ENCODE results near the gene CYTL1.

- TF ChIP-seq FOXP4 (CRISPR knock-in tag; IDR thresholded peaks at IDR 0.05) (no peak), IRF1 (CRISPR knock-in tag; IDR thresholded peaks at IDR 0.05) (no peak), CBFB (CRISPR knock-in tag; IDR thresholded peaks at IDR 0.05; ENCODE audit: low read depth) (no peak), EMX1 (CRISPR knock-in tag; IDR thresholded peaks at IDR 0.05) (no peak), CREB1 (CRISPR knock-in tag; IDR thresholded peaks at IDR 0.05) (no peak), PRRX2 (CRISPR knock-in tag; IDR thresholded peaks at IDR 0.05) (no peak)
- TF ChIP-seq, protein P1, sequence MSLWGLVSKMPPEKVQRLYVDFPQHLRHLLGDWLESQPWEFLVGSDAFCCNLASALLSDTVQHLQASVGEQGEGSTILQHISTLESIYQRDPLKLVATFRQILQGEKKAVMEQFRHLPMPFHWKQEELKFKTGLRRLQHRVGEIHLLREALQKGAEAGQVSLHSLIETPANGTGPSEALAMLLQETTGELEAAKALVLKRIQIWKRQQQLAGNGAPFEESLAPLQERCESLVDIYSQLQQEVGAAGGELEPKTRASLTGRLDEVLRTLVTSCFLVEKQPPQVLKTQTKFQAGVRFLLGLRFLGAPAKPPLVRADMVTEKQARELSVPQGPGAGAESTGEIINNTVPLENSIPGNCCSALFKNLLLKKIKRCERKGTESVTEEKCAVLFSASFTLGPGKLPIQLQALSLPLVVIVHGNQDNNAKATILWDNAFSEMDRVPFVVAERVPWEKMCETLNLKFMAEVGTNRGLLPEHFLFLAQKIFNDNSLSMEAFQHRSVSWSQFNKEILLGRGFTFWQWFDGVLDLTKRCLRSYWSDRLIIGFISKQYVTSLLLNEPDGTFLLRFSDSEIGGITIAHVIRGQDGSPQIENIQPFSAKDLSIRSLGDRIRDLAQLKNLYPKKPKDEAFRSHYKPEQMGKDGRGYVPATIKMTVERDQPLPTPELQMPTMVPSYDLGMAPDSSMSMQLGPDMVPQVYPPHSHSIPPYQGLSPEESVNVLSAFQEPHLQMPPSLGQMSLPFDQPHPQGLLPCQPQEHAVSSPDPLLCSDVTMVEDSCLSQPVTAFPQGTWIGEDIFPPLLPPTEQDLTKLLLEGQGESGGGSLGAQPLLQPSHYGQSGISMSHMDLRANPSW (CRISPR knock-in tag; conservative IDR thresholded peaks at IDR 0.05; ENCODE audit: low read depth), result no peak
- TF ChIP-seq, protein P2, sequence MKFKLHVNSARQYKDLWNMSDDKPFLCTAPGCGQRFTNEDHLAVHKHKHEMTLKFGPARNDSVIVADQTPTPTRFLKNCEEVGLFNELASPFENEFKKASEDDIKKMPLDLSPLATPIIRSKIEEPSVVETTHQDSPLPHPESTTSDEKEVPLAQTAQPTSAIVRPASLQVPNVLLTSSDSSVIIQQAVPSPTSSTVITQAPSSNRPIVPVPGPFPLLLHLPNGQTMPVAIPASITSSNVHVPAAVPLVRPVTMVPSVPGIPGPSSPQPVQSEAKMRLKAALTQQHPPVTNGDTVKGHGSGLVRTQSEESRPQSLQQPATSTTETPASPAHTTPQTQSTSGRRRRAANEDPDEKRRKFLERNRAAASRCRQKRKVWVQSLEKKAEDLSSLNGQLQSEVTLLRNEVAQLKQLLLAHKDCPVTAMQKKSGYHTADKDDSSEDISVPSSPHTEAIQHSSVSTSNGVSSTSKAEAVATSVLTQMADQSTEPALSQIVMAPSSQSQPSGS (CRISPR knock-in tag; IDR thresholded peaks at IDR 0.05; ENCODE audit: borderline replicate concordance, low read depth), result no peak
Measured at GRCh38 chr4:5019796-5020195, 538 bp upstream of the CYTL1 start.

All from WTC11 (cell line).